Common myeloid progenitor, CD34-positive (primary cell): Measurements from ENCODE around the gene CALY.

Experiments used
- CTCF ChIA-PET: fragments of 350-600 bp; sonication (Branson Sonifier 250); formaldehyde crosslinking; loops from one replicate; lab custom pipeline; 2021; ENCODE audit warnings: antibody characterized with exemption; lab: Charles Lee
- POLR2A ChIA-PET: fragments of 350-600 bp; sonication (Branson Sonifier 250); formaldehyde crosslinking; loops from one replicate; lab custom pipeline; 2021; ENCODE audit warnings: antibody characterized with exemption; lab: Charles Lee
- DNase-seq, 3 donors: peaks; one replicate each; pipeline versions ENCODE4 v3.0.0 to v3.0.0-alpha.2; 2013
- H3K27ac ChIP-seq, 2 experiments: 1 replicate in 1 of 2; 2 replicates in 1 of 2; pipeline ENCODE4 v1.7.0; 2013; ENCODE audit warnings: inconsistent platforms in 2 of 2, low read length in 2 of 2, mild to moderate bottlenecking in 2 of 2, low read depth in 1 of 2, moderate library complexity in 1 of 2; ENCODE audit not compliant: severe bottlenecking in 2 of 2, insufficient read depth in 1 of 2, poor library complexity in 1 of 2
- H3K27me3 ChIP-seq, 5 experiments: replicated peaks in 2 of 5; 1 replicate in 3 of 5; 2 replicates in 2 of 5; pipeline versions ENCODE4 v1.6.1 to v1.7.0; 2013; ENCODE audit warnings: low read length in 4 of 5, mild to moderate bottlenecking in 2 of 5, moderate library complexity in 2 of 5, inconsistent platforms in 1 of 5; ENCODE audit not compliant: insufficient read depth in 5 of 5, control insufficient read depth in 4 of 5
- H3K36me3 ChIP-seq, 4 experiments: 1 replicate in 2 of 4; 2 replicates in 2 of 4; pipeline versions ENCODE4 v1.6.1 to v1.7.0; 2013; ENCODE audit warnings: low read length in 3 of 4, control low read depth in 1 of 4, mild to moderate bottlenecking in 1 of 4; ENCODE audit not compliant: control insufficient read depth in 4 of 4, insufficient read depth in 4 of 4
- H3K4me1 ChIP-seq, 4 experiments: 1 replicate in 3 of 4; 2 replicates in 1 of 4; pipeline versions ENCODE4 v1.6.1 to v1.7.1; 2013; ENCODE audit warnings: low read length in 3 of 4, mild to moderate bottlenecking in 3 of 4, control low read depth in 1 of 4, inconsistent platforms in 1 of 4, moderate library complexity in 1 of 4; ENCODE audit not compliant: control insufficient read depth in 4 of 4, insufficient read depth in 4 of 4; ENCODE audit errors: control extremely low read depth in 1 of 4
- H3K4me3 ChIP-seq, 7 experiments: 1 replicate in 4 of 7; 2 replicates in 3 of 7; pipeline versions ENCODE4 v1.5.1 to v1.7.0; 2013; ENCODE audit warnings: mild to moderate bottlenecking in 7 of 7, low read length in 6 of 7, moderate library complexity in 6 of 7, inconsistent platforms in 2 of 7, low read depth in 2 of 7, control low read depth in 1 of 7; ENCODE audit not compliant: insufficient read depth in 4 of 7, control insufficient read depth in 1 of 7; ENCODE audit errors: extremely low read depth in 1 of 7
- H3K9me3 ChIP-seq, 5 experiments: 1 replicate in 4 of 5; 2 replicates in 1 of 5; pipeline versions ENCODE4 v1.6.1 to v1.7.1; 2013; ENCODE audit warnings: low read length in 4 of 5, mild to moderate bottlenecking in 2 of 5, inconsistent platforms in 1 of 5, low read depth in 1 of 5, moderate library complexity in 1 of 5; ENCODE audit not compliant: control insufficient read depth in 4 of 5, insufficient read depth in 2 of 5; ENCODE audit errors: control extremely low read depth in 1 of 5
- WGBS: methylation state at CpG from one replicate; pipeline ENCODE4 v1.1.5; 2013; ENCODE audit not compliant: insufficient coverage; 5-methylcytosine and 5-hydroxymethylcytosine counted together

The CALY gene

GRCh38 chr10:133297504-133297903, 39.2 kb downstream of the CALY start:
- no peaks in the 10 kb centered on the region for H3K9me3 ChIP-seq
- H3K27me3 ChIP-seq, result no peaks in the 10 kb centered on the region
- H3K36me3 ChIP-seq, result peaks cover 19 to 91% (median 74%) of the 10 kb centered on the region in 4 experiments
- H3K4me3 ChIP-seq, result no peak overlapping the region
- no peak overlapping the region for H3K27ac ChIP-seq
- peaks cover 0 to 7% (median 1%) of the 10 kb centered on the region in 4 experiments for H3K4me1 ChIP-seq
- 99% methylated on average over 7 of the region's 10 CpGs for WGBS
- no peak for DNase-seq
- CTCF ChIA-PET, result interaction anchor here (2.3 kb wide), 1 partner anchor 10 kb away, joined by 12 read pairs; no protein-coding TSS in a partner anchor
- POLR2A ChIA-PET, result no interaction called here

- Histone ChIP-seq H3K4me1 (peaks cover 0 to 7% (median 1%) of the 10 kb centered on the region in 4 experiments), H3K36me3 (peaks cover 15 to 88% (median 74%) of the 10 kb centered on the region in 4 experiments), H3K27ac (no peak overlapping the region), H3K9me3 (no peaks in the 10 kb centered on the region), H3K27me3 (no peaks in the 10 kb centered on the region), H3K4me3 (no peak overlapping the region)
- DNase-seq, result no peak
- ChIA-PET CTCF (interaction anchor here (1.0 to 1.6 kb wide), 5 partner anchors 11 to 18 kb away, joined by 3 to 8 read pairs (median 4); no protein-coding TSS in a partner anchor), POLR2A (no interaction called here)
- 95% methylated on average over 42 of the region's 42 CpGs for WGBS
Observed at GRCh38 chr10:133295426-133296320, 41.0 kb downstream of the CALY start.

GRCh38 chr10:133294189-133294588, 42.5 kb downstream of the CALY start:
- H3K27me3 ChIP-seq, result no peaks in the 10 kb centered on the region
- H3K27ac ChIP-seq, result no peak overlapping the region
- DNase-seq, result no peak
- H3K4me3 ChIP-seq, result no peak overlapping the region
- peaks cover 10 to 85% (median 75%) of the 10 kb centered on the region in 4 experiments for H3K36me3 ChIP-seq
- no peaks in the 10 kb centered on the region for H3K9me3 ChIP-seq
- CTCF ChIA-PET, result interaction anchor here (1.0 to 2.0 kb wide), 2 partner anchors 9 to 35 kb away, joined by 4 to 6 read pairs; no protein-coding TSS in a partner anchor
- WGBS, result 95% methylated on average over 15 of the region's 15 CpGs
- POLR2A ChIA-PET, result interaction anchor here (1.1 kb wide), 1 partner anchor 18 kb away, joined by 3 read pairs; no protein-coding TSS in a partner anchor
- peaks cover 0 to 7% (median 1%) of the 10 kb centered on the region in 4 experiments for H3K4me1 ChIP-seq

- no peak for DNase-seq
- Histone ChIP-seq H3K27me3 (no peaks in the 10 kb centered on the region), H3K4me3 (no peak overlapping the region), H3K9me3 (no peaks in the 10 kb centered on the region), H3K4me1 (peaks cover 0 to 7% (median 1%) of the 10 kb centered on the region in 4 experiments), H3K27ac (no peak overlapping the region), H3K36me3 (peaks cover 10 to 85% (median 75%) of the 10 kb centered on the region in 4 experiments)
- CTCF ChIA-PET, result interaction anchor here (1.0 to 2.0 kb wide), 3 partner anchors 9 to 35 kb away, joined by 4 to 9 read pairs (median 6); no protein-coding TSS in a partner anchor
- POLR2A ChIA-PET, result interaction anchor here (1.1 kb wide), 1 partner anchor 18 kb away, joined by 3 read pairs; no protein-coding TSS in a partner anchor
- WGBS, result 96% methylated on average over 10 of the region's 10 CpGs
Observed at GRCh38 chr10:133293810-133294119, 42.9 kb downstream of the CALY start.

GRCh38 chr10:133292919-133293809, 43.5 kb downstream of the CALY start:
- Histone ChIP-seq H3K9me3 (no peaks in the 10 kb centered on the region), H3K36me3 (peaks cover 6 to 85% (median 74%) of the 10 kb centered on the region in 4 experiments), H3K27me3 (no peaks in the 10 kb centered on the region), H3K27ac (no peak overlapping the region), H3K4me3 (no peak overlapping the region), H3K4me1 (peaks cover 0 to 7% (median 1%) of the 10 kb centered on the region in 4 experiments)
- CTCF ChIA-PET, result interaction anchor here (0.6 to 2.0 kb wide), 7 partner anchors 10 to 36 kb away, joined by 3 to 9 read pairs (median 4); no protein-coding TSS in a partner anchor
- DNase-seq, result peak in 2 of 3 donors; percentile 55 to 61
- POLR2A ChIA-PET, result interaction anchor here (1.1 kb wide), 1 partner anchor 17 kb away, joined by 3 read pairs; no protein-coding TSS in a partner anchor
- WGBS, result 96% methylated on average over 37 of the region's 38 CpGs

GRCh38 chr10:133289761-133290160, 46.9 kb downstream of the CALY start:
- no peak for DNase-seq
- Histone ChIP-seq H3K4me3 (no peak overlapping the region), H3K27ac (no peak overlapping the region), H3K27me3 (no peaks in the 10 kb centered on the region), H3K9me3 (no peaks in the 10 kb centered on the region), H3K4me1 (peaks cover 0 to 7% (median 1%) of the 10 kb centered on the region in 4 experiments), H3K36me3 (peaks cover 9 to 83% (median 69%) of the 10 kb centered on the region in 4 experiments)
- WGBS, result 97% methylated on average over 23 of the region's 24 CpGs
- POLR2A ChIA-PET, result no interaction called here
- CTCF ChIA-PET, result interaction anchor here (1.3 to 1.8 kb wide), 2 partner anchors 9 to 18 kb away, joined by 3 to 5 read pairs; no protein-coding TSS in a partner anchor
